SK-N-SH treated with all-trans-retinoic acid at 6 μM for 48 hours (cell line): Measurements from ENCODE around the gene GCHFR.

Experiments
- ATAC-seq: fragments of 200-7000 bp; cut with Tn5 transposase; 3 replicates; pipeline ENCODE4 v1.9.1; 2020; ENCODE audit warnings: mild to moderate bottlenecking, moderate library complexity
- ARNTL ChIP-seq: fragments of 450-650 bp; formaldehyde crosslinking; IDR thresholded peaks from 2 replicates; pipeline ENCODE4 v1.5.0; 2020; ENCODE audit warnings: low read depth, mild to moderate bottlenecking, moderate library complexity, borderline replicate concordance
- BACH2 ChIP-seq: fragments of 250-450 bp; sonication (Bioruptor Pico); IDR thresholded peaks from 2 replicates; pipeline ENCODE4 v1.9.0; 2021; ENCODE audit warnings: mild to moderate bottlenecking, borderline replicate concordance
- CREB5 ChIP-seq: fragments of 250-450 bp; sonication (Bioruptor Pico); IDR thresholded peaks from 2 replicates; pipeline ENCODE4 v1.5.1; 2020; ENCODE audit warnings: low read depth, mild to moderate bottlenecking, moderate library complexity
- CSDC2 ChIP-seq: fragments of 250-450 bp; sonication (Bioruptor Pico); IDR thresholded peaks from 2 replicates; pipeline ENCODE4 v1.5.0; 2020; ENCODE audit warnings: mild to moderate bottlenecking, moderate library complexity
- CSRNP3 ChIP-seq: fragments of 250-450 bp; sonication (Bioruptor Pico); IDR thresholded peaks from 2 replicates; pipeline ENCODE4 v1.5.1; 2021; ENCODE audit warnings: mild to moderate bottlenecking, moderate library complexity
- ESRRG ChIP-seq: fragments of 250-450 bp; sonication (Bioruptor Pico); IDR thresholded peaks from 2 replicates; pipeline ENCODE4 v1.6.1; 2021; ENCODE audit warnings: mild to moderate bottlenecking
- GLIS3 ChIP-seq: fragments of 250-450 bp; sonication (Bioruptor Pico); IDR thresholded peaks from 2 replicates; pipeline ENCODE4 v1.5.0; 2020; ENCODE audit warnings: mild to moderate bottlenecking, moderate library complexity
- ISL1 ChIP-seq: fragments of 250-450 bp; sonication (Bioruptor Pico); IDR thresholded peaks from 2 replicates; pipeline ENCODE4 v2.1.2; 2022; ENCODE audit warnings: mild to moderate bottlenecking, moderate library complexity
- OSR1 ChIP-seq: fragments of 250-450 bp; sonication (Bioruptor Pico); IDR thresholded peaks from 2 replicates; pipeline ENCODE4 v1.8.0; 2022; ENCODE audit warnings: moderate library complexity, mild to moderate bottlenecking, inconsistent platforms
- PATZ1 ChIP-seq: fragments of 250-450 bp; sonication (Bioruptor Pico); IDR thresholded peaks from 2 replicates; pipeline ENCODE4 v1.8.0; 2020; ENCODE audit warnings: mild to moderate bottlenecking, moderate library complexity, borderline replicate concordance
- POU6F1 ChIP-seq: fragments of 250-450 bp; sonication (Bioruptor Pico); IDR thresholded peaks from 2 replicates; pipeline ENCODE4 v1.8.0; 2021; ENCODE audit warnings: low read depth, mild to moderate bottlenecking, moderate library complexity, borderline replicate concordance
- PPARA ChIP-seq: fragments of 250-450 bp; sonication (Bioruptor Pico); IDR thresholded peaks from 2 replicates; pipeline ENCODE4 v1.5.0; 2020; ENCODE audit warnings: mild to moderate bottlenecking, borderline replicate concordance
- RARB ChIP-seq: fragments of 250-450 bp; sonication (Bioruptor Pico); IDR thresholded peaks from 2 replicates; pipeline ENCODE4 v1.8.0; 2021; ENCODE audit warnings: mild to moderate bottlenecking, moderate library complexity
- SNAI2 ChIP-seq: fragments of 250-450 bp; sonication (Bioruptor Pico); IDR thresholded peaks from 2 replicates; pipeline ENCODE4 v1.5.0; 2020; ENCODE audit warnings: mild to moderate bottlenecking, moderate library complexity
- TCF4 ChIP-seq: fragments of 250-450 bp; sonication (Bioruptor Pico); IDR thresholded peaks from 2 replicates; pipeline ENCODE4 v1.8.0; 2021; ENCODE audit warnings: mild to moderate bottlenecking, moderate library complexity, borderline replicate concordance
- TOX ChIP-seq: fragments of 250-450 bp; sonication (Bioruptor Pico); IDR thresholded peaks from 2 replicates; pipeline ENCODE4 v1.8.0; 2021; ENCODE audit warnings: mild to moderate bottlenecking, moderate library complexity, borderline replicate concordance
- TSHZ2 ChIP-seq: fragments of 250-450 bp; sonication (Bioruptor Pico); IDR thresholded peaks from 2 replicates; pipeline ENCODE4 v1.5.0; 2020; ENCODE audit warnings: mild to moderate bottlenecking, moderate library complexity
- ZC3H10 ChIP-seq: fragments of 250-450 bp; sonication (Bioruptor Pico); IDR thresholded peaks from 2 replicates; pipeline ENCODE4 v1.5.1; 2021; ENCODE audit warnings: mild to moderate bottlenecking, moderate library complexity
- ZFP3 ChIP-seq: fragments of 250-450 bp; sonication (Bioruptor Pico); IDR thresholded peaks from 2 replicates; pipeline ENCODE4 v1.5.0; 2020; ENCODE audit warnings: mild to moderate bottlenecking, moderate library complexity
- ZNF565 ChIP-seq: fragments of 450-650 bp; formaldehyde crosslinking; conservative IDR thresholded peaks from 2 replicates; pipeline ENCODE4 v1.5.0; 2020; ENCODE audit warnings: low read depth, mild to moderate bottlenecking, moderate library complexity
- ZNF70 ChIP-seq: fragments of 450-650 bp; formaldehyde crosslinking; IDR thresholded peaks from 2 replicates; pipeline ENCODE4 v1.5.0; 2020; ENCODE audit warnings: mild to moderate bottlenecking, moderate library complexity
- ZNF8 ChIP-seq: fragments of 450-650 bp; formaldehyde crosslinking; IDR thresholded peaks from 2 replicates; pipeline ENCODE4 v1.5.0; 2020; ENCODE audit warnings: mild to moderate bottlenecking, moderate library complexity

The GCHFR gene

GRCh38 chr15:40808861-40809450, 45.1 kb downstream of the GCHFR start:
- no peak for ATAC-seq
- TF ChIP-seq CSRNP3 (no peak), CSDC2 (CRISPR knock-in tag) (no peak), SNAI2 (CRISPR knock-in tag) (no peak), GLIS3 (no peak), ZC3H10 (no peak), ESRRG (no peak), CREB5 (no peak), ZNF70 (CRISPR knock-in tag) (no peak), ISL1 (no peak), PATZ1 (CRISPR knock-in tag) (no peak), PPARA (CRISPR knock-in tag) (no peak), TCF4 (no peak), BACH2 (CRISPR knock-in tag) (no peak), TOX (no peak), ARNTL (CRISPR knock-in tag) (no peak), ZNF8 (CRISPR knock-in tag) (no peak), ZNF565 (CRISPR knock-in tag) (no peak), ZFP3 (CRISPR knock-in tag) (no peak), OSR1 (CRISPR knock-in tag) (no peak), TSHZ2 (CRISPR knock-in tag) (no peak)
- TF ChIP-seq, all 23 proteins: peak for 0

GRCh38 chr15:40812721-40813425, 49.0 kb downstream of the GCHFR start:
- no peak for TF ChIP-seq RARB (CRISPR knock-in tag)
- TF ChIP-seq CREB5 = no peak
- TF ChIP-seq ZNF565 (CRISPR knock-in tag) = no peak
- TF ChIP-seq ZNF70 (CRISPR knock-in tag) = no peak
- no peak for TF ChIP-seq TOX
- no peak for TF ChIP-seq CSDC2 (CRISPR knock-in tag)
- no peak for TF ChIP-seq PATZ1 (CRISPR knock-in tag)
- no peak for TF ChIP-seq ZC3H10
- TF ChIP-seq POU6F1 = no peak
- TF ChIP-seq TCF4 = no peak
- no peak for TF ChIP-seq SNAI2 (CRISPR knock-in tag)
- TF ChIP-seq ARNTL (CRISPR knock-in tag) = no peak
- TF ChIP-seq ZFP3 (CRISPR knock-in tag) = no peak
- no peak for ATAC-seq
